Raji (cell line): Measurements from ENCODE around the gene PYM1.

Experiments
- POLR2A ChIP-seq: IDR thresholded peaks from 2 replicates; pipeline ENCODE4 v1.6.1; 2011; ENCODE audit warnings: low read depth, low read length, control low read depth; ENCODE audit not compliant: insufficient read depth

The PYM1 gene

DNA sequence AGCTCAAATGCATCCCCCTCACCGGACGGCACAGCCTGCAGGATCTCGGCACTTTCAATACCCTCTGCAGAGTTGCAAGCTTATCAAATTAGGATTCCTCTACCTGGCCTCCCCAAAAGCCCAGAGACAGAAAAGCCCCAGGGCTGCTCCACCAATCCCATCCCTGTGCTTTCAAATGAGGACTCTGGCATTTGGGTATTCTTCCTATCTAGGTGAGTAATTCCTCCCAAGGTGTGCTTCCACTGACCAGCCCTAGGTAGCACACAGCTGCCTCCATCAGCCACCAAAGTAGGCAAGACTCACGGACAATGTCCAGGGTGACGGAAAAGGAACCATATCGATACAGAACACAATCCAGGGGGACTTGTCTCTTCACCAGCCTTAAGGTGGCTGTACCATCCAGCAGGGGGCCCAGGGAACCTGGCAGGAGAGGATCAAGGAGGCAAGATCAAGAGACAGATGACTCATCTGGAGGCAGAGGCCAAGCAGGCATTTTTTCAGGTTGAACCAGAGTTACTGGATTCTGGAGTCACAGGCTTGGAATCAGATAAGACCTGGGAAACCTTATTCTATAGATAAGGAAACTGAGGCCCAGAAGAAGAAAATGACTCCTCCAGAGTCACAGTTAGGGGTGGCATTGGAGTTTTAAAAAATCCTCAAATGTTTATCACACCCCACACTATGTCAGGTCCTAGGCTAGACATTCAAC, 28.3 kb upstream of the PYM1 start:
- no peak for TF ChIP-seq POLR2A

DNA sequence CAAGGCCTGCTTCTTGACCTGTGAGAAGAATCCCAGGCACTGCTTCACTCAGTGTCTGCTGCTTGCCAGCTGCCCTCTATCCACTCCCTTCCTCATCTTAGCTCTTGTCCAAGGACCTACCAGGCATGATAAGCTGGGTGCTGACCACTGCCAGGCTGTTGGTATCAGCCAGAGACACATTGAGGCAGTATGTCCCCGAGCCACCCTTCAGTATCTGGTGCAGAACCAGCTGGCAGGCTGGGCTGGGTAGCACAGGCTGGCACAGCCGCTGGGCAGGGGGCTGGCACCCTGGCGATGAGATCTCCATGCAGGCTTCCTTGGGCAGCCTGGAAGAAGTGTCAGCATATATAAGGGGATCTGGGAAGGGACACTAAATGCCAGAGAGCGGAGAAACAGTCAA, 27.6 kb upstream of the PYM1 start:
- TF ChIP-seq POLR2A, result no peak

DNA sequence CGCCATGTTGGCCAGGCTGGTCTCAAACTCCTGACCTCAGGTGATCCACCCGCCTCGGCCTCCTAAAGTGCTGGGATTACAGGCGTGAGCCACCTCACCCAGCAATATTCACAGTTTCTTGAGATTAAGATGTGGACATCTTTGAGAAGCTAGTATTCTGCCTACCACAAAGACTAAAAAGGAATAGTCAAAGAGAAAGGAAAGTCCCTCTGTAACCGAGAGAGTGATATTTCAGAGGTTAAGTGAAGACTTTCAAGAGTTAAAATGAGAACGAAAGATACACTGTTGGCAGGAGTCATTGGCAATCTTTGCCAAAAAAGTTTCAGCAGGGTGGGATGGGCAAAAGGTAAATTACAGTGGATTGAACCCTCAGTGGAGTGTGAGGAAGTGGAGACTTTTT, 18.9 kb upstream of the PYM1 start:
- TF ChIP-seq POLR2A, result no peak

DNA sequence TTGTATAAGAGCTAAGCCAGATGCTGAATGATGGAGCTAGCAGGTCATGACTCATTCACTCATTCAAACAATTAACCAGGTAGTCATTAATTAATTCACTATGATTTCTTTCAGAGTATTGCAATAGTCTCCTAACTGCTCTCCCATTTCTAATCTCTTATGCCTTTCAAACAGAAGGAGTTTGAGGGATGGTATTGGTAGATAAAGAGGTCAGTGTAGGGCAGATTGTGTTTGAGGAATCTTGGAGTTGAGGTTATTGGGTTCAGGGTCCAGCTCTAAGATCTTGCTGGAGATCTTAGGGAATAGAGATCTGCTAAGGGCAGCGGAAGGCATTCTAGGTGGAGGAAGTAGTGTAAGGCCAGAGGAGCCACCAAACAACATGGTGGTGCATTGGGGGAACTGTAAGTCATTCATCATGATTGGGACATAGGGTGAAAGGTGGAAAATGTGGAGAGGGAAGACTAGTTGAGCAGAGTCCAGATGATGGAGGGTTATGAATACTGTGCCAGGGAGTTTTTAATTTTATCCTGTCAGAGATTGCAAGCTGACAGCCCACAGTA, 15.0 kb upstream of the PYM1 start:
- no peak for TF ChIP-seq POLR2A

DNA sequence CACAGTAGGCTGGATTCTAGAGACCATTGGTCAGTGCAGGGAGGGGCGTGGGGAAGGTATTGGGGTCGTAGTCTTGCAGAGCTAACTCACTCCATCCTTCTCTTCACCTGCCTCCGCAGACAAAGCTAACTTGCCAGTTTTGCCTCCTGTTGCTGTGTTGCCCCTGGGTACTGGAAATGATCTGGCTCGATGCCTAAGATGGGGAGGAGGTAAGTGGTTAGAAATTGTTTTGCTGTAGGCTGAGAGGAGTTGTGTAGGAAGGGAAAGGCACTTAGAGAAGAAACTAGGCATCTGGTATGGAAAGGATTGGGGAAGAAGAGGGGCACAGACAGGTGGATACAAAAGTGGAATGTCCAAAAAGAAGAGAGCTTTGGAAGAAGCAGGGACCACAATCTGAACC, 14.4 kb upstream of the PYM1 start:
- TF ChIP-seq POLR2A, result no peak

DNA sequence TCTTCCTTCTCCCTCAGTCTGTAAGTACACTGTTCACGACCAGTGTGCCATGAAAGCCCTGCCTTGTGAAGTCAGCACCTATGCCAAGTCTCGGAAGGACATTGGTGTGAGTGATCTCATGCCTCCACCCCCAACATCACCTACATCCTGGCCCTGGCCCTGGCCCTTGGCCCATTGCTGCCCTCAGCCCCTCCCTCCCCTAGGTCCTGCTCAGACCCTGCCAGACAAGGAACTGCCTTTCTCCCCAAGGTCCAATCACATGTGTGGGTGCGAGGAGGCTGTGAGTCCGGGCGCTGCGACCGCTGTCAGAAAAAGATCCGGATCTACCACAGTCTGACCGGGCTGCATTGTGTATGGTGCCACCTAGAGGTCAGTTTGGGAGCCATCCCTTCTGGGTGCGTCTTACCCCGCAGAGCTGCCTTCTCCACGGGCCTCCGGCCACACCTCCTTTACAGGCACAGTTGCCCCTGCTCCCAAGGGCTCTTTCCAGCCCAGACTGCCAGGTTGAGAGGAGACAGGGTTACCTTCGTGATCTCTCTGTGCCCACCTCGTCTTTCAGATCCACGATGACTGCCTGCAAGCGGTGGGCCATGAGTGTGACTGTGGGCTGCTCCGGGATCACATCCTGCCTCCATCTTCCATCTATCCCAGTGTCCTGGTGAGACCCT, 12.5 kb upstream of the PYM1 start:
- 0 out of 2 replicates have a peak, but pooled peaks have one; percentile 32 for TF ChIP-seq POLR2A

DNA sequence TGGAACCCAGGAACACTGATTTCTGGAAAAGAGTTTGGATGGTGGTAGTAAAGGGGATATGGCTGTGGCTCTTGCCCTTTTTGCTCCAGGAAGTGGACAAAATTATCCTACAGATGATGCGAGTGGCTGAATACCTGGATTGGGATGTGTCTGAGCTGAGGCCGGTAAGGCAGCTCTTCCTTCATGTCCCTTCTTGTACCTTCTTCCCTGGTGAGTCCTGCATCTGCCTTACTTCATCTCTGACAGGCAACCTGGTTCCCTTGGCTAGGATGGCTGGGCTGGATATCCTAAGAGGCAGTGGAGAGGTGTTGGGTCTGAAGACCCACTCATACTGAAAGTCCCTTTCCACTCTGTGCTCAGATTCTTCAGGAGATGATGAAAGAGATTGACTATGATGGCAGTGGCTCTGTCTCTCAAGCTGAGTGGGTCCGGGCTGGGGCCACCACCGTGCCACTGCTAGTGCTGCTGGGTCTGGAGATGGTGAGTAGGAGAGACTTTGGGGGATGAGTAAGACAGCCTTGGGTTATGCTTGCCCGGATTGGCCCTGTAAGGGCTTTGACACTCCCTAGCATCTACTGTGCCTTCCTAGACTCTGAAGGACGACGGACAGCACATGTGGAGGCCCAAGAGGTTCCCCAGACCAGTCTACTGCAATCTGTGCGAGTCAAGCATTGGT, 11.3 kb upstream of the PYM1 start:
- TF ChIP-seq POLR2A, result no peak

DNA sequence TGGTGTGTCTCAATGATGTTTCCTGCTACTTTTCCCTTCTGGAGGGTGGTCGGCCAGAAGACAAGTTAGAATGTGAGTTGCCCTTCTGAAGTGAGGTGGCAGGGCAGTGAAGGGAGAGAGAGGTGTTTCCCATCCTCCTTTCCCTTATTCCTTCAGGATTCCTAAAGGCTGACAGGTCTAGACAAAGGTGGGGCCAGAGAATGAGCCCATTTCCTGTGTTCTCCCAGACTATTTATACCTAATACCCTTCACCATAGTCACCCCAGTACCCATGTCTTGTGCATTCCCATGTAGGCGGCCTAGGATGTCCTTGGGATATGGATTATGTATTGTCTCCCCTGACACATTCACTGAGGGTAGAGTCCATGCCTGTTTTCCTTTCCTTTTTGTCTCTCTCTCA, 10.3 kb upstream of the PYM1 start:
- no peak for TF ChIP-seq POLR2A

DNA sequence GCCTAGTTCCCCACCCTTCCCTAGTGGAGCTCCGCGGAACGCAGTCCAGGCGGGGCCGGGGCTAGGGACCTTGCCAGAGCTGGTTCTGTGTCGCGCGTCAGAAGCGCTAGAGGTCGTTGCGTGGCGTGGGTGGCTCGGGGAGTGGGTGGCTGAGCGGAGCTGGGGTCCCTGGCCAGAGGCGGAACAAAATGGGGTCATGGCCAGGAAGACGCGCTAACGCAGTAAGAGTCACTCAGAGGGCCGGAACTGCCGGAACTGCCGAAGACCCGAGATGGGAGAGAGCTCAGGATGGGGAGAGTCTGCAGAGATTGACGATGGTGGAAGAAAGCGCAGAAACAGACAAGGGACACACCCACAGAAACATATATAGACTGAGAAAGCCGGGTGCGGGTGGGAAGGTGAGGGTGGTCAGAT, 8.1 kb upstream of the PYM1 start:
- no peak for TF ChIP-seq POLR2A

DNA sequence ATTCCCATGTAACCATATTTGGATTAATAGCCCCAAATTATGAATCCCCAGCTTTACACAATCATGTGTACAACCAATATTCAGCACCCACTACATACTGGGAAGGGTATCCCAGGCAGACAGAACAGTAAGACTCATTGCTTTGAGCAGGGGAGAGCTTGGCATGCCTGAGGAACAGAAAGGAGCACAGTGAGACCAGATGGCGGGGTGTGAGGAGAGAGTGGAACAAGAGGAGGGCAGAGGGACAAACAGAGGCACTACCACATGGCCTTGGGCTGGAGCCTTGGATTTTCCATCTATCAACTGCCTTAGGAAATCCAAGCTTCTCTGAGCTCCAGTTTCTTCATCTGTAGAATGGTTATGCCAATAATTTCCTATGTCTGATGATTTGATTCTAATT, 7.1 kb upstream of the PYM1 start:
- TF ChIP-seq POLR2A, result no peak

DNA sequence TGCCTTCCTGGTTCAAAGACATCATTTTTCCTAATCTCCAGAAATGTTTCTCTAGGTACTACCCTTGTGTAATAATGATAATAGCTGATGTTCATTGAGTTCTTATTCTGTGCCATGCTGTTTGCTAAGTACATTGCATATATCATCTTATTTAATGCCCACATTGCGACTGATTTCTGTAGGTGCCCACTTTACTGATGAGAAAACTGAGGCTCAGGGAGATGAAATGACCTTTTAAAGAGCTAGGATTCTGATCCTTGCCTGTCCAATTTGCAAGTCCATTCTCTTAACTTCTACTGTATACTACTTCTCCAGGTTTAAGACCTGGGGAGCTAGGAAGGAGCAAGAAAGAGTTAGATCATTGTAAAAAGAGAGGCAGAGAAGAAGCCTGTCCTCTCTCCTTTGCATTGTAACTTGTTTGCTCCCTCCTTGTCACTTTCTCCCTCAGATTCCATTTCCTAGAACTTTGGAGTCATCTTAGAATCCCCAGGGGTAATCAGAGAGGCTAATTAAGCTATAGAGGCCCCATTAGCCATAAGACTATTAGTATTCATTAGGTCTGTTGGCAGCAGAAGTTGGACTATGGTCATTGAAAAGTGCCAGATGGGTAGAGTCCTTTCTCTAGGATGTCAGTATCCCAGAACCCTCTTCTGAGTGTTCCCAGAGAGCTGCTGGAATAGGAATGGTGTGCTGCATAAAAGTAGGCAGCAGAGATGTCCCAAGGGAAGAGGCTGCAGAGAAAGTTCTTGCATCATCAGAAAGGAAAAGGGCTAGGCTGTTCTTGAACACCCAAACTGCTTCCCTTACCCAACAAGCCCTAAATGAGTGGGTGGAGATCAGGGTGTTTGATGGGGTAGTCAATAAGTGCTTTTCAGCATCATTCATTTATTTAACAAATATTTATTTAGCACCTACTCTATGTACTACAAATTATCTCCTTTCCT, 6.4 kb upstream of the PYM1 start:
- TF ChIP-seq POLR2A, result no peak

DNA sequence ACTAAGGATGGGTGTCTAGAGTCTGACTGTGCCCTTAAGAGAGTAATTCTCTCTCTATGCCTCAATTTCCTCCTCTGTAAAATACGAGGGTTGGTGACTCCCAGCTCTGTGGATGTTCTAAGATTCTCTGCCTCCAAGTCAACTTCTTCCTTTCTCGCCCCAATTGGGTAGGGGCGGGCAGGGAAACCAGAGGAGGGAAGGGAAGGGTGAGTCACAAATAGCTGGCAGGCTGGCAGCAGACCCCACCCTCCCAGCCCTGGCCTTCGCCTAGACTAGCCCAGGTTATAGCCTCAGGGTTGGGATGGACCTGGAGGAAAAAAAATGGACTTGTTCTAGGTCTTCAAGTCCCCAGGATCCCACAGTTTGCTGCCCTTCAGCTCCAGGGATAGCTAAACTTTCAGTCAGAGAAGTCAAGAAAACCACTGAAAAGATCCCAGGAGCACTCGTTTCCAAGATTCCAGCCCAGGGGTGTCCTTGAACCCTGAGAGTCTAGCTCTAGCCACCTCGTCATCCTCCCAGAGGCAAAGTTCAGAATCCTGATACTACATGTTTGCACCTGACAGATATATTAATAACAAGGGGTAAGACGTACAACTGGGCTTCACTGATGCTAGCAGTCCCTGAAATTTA, 5.6 kb upstream of the PYM1 start:
- TF ChIP-seq POLR2A, result no peak

DNA sequence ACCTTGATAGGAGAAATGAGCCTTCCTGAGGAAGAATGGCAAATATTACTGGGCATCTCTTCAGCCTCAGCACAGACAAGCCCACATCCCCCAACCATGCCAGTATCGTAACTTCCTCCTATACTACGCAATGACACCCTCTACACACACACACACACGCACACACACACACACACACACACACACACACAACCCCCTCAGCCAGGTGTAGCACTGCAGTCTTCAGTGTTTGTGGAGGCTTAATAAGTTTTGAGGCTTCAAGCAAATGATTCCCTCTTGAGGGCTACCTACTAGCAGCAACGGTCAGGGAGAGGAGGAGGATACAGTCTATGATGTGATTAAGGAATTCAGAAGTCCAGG, 4.8 kb upstream of the PYM1 start:
- 0 out of 2 replicates have a peak, but pooled peaks have one; percentile 23 for TF ChIP-seq POLR2A

DNA sequence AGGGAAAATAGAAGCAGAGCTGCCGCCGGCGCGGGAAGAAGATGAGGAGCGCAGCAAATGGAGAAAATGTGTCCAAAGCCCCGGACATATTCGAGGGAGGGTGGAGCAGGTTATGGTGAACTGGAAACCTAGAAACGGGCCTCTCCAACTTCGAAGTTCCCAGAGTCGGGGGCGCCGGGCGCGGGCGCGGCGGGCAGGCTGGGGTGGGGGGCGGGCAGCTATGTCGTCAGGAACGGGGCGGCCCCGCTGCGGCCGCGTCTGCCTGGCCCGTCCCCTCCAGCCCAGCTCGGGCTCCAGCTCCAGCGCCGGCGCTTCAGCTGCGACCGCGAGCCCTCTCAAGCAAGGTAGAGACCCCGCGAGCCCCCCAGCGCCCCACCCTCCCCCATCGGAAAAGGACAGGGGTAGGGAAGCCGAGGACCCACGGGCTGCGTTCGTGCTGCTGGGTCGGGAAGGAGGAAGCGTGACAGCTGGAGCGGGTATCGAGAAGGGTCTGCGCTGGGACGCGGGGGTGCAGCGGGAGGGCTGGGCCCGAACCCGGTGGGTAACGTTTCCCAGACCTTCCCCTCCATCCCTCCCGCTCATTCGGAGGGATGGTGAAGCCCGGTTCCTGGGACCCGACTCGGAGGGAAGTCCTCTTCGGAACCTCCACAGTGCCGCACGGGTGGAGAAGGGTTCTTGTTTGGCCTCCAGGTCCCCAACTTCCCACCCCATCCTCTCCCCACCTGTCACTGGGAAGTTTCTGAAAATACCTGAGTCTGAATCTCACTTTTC, 4.3 kb upstream of the PYM1 start:
- TF ChIP-seq POLR2A, result no peak
